Activated T-helper 1 cell treated with anti-CD3 and anti-CD28 coated beads, Interleukin-12 subunit alpha, Interleukin-12 subunit beta, Interleukin-2, Interleukin-4 antibody, amounts not matched to agents 30 ng/mL and 10 ng/mL and 1 ng/mL, durations not matched to agents 14 hours and 24 hours and 36 hours (primary cell): ENCODE data around the gene PER1. TPM values are rescaled to one million over a fixed set of nuclear protein-coding genes. Genes with fewer than 3 reads are reported as not detected.
A peak's percentile ranks its signal among the peaks of the same experiment; 100 is the strongest.
"Not testable (repeated sequence)": the region's sequence is repeated elsewhere in the genome, so short reads cannot be mapped to it uniquely, and the experiment has no call there.

Experiments used
- DNase-seq: peaks from one replicate; pipeline ENCODE4 v3.0.0; 2021; ENCODE audit warnings: low spot score
- H3K27ac Mint-ChIP-seq: one replicate; pipeline ENCODE4 v1.8.0; 2021; ENCODE audit warnings: mild to moderate bottlenecking, mixed read lengths
- H3K27me3 Mint-ChIP-seq: one replicate; pipeline ENCODE4 v1.8.0; 2022; ENCODE audit warnings: mild to moderate bottlenecking, moderate library complexity, mixed read lengths; ENCODE audit not compliant: insufficient read depth
- H3K36me3 Mint-ChIP-seq: one replicate; pipeline ENCODE4 v1.8.0; 2021; ENCODE audit warnings: low read depth, mixed read lengths
- H3K4me1 Mint-ChIP-seq: one replicate; pipeline ENCODE4 v1.8.0; 2021; ENCODE audit warnings: low read depth, mixed read lengths
- H3K4me3 Mint-ChIP-seq: one replicate; pipeline ENCODE4 v1.8.0; 2021; ENCODE audit warnings: mild to moderate bottlenecking, moderate library complexity, mixed read lengths
- H3K9me3 Mint-ChIP-seq: one replicate; pipeline ENCODE4 v1.8.0; 2021; ENCODE audit warnings: mixed read lengths
- intact Hi-C: fragments of 100-400 bp; cut with micrococcal nuclease; formaldehyde crosslinking; loops from one replicate; pipeline ENCODE4 v1.15.1; 2024
- total RNA-seq: library from RNA; stranded (reverse); gene quantifications from 2 replicates; pipeline ENCODE4 v1.2.3, GENCODE V29; 2022

The PER1 gene
- total RNA-seq, 1 donor from 2014 or later = 36.9 TPM

GRCh38 chr17:8118769-8119580, 33.2 kb downstream of the PER1 start:
- intact Hi-C loops = loop anchor here (1.0 to 2.0 kb wide), 12 partner anchors 9 to 492 kb away; partner anchors contain the start of genes PFAS, RPL26, SAT2 and WRAP53
- Mint-ChIP-seq H3K4me3 (peak overlapping the region; percentile 91), H3K27ac (peak overlapping the region; percentile 97), H3K27me3 (peaks cover 67% of the 10 kb centered on the region), H3K9me3 (no peaks in the 10 kb centered on the region), H3K36me3 (peaks cover 2% of the 10 kb centered on the region), H3K4me1 (peaks cover 46% of the 10 kb centered on the region)
- peak; percentile 78 for DNase-seq

DNA sequence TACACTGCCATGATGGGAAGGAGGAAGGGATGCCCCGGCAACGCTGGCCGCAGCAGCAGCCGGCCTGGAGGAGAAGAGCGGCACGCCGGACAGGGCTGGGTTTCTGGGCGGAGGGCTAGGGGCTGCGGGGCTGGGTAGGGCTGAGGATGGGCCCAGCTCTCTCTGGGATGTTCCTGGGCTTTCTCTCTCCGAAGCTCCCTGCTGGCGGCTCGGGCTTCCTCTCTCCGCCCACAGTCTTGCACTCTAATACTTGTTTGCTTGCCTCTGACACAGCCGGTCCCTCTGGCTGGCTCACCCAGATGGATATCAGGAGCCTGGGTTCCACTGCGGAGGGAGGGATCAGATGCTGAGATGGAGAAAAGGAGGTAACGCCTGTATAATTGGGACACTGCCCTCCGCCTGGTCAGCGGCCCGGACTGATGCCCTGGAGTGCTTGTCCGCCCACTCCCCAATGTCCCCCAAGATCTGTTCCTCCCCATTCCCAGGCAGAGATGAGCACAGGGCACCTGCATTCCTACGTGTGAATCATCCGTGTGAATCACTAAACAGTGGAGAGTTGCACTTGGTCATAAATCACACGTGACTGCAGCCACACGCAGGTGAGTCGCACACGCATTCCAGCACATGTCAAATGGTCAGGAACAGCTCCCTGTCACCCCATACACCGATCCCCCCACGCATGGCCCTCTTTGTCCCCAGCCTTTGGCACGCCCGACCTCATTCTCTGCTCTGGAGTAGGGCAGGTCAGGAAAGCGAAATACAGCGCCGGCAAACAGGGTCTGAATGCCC, 34.0 kb downstream of the PER1 start, which contains the start of gene ALOXE3:
Gene ALOXE3, minus strand, starts transcription at position 535 of the 789 bp plus-strand sequence. Its CDS starts 524 bp downstream, at position 11.
- Mint-ChIP-seq H3K36me3 (peaks cover under 1% of the 10 kb centered on the region), H3K4me3 (peak within 1 kb of the TSS; percentile 91), H3K27me3 (peaks cover 63% of the 10 kb centered on the region), H3K9me3 (no peaks in the 10 kb centered on the region), H3K27ac (peak within 1 kb of the TSS; percentile 86), H3K4me1 (peaks cover 39% of the 10 kb centered on the region)
- intact Hi-C loops = loop anchor here (1.0 to 2.0 kb wide), 7 partner anchors 8 to 491 kb away; partner anchors contain the start of genes PFAS, SAT2 and WRAP53
- DNase-seq = no peak

DNA sequence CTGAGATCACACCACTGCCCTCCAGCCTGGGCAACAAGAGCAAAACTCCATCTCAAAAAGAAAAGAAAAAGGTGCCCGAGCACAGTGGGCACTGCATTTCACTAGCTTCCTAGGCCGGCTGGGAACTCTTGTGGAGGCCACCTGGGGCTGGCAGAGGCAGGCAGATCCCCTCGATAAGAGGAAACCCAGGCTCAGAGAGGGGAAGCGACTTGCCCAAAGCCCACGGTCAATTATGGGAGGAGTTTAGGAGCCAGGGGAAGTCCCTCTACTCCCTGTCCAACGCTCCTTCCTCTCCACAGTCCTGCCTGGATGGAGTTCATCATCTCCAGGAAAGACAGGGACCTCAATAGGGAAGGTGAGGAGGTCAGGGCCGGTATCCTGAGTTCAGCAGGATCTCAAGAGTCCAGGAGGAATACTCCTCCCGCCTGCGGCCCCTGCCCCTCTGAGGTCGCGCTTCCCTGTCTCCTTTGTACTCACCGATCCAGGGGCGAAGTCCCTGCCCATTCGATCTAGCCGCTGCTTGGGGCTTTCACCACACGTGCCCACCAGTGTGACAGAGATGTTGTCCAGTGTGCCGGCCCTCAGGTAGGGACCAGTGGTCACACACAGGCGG, 34.7 kb downstream of the PER1 start:
- intact Hi-C loops = no loop called here
- Mint-ChIP-seq H3K9me3 (no peaks in the 10 kb centered on the region), H3K36me3 (no peaks in the 10 kb centered on the region), H3K4me1 (peaks cover 36% of the 10 kb centered on the region), H3K27ac (no peak overlapping the region), H3K27me3 (peaks cover 64% of the 10 kb centered on the region), H3K4me3 (peak overlapping the region; percentile 91)
- DNase-seq = no peak

GRCh38 chr17:8116776-8117175, 35.4 kb downstream of the PER1 start:
- Mint-ChIP-seq H3K4me1 (peaks cover 36% of the 10 kb centered on the region), H3K36me3 (no peaks in the 10 kb centered on the region), H3K9me3 (no peaks in the 10 kb centered on the region), H3K4me3 (peak overlapping the region; percentile 20), H3K27me3 (peaks cover 63% of the 10 kb centered on the region), H3K27ac (no peak overlapping the region)
- intact Hi-C loops = no loop called here
- DNase-seq = no peak

DNA sequence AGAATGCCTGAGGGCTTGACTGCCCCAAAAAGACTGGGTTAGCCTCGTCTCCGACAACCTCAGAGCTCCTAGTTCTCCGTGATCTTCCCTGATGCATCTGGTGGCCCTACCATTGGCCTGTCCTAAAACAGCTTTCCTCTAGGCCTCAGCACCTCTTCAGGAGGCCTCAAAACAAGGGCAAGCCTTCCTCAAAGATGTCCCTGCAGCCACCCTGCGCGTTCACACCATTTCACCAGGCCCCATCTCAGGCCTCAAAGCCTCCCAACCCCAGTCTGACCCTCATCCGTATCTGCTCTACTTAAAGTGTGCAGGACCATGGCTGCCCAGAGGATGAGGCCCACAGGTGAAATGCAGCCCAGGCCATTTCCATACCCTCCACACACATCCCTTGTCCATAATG, 41.3 kb downstream of the PER1 start:
- Mint-ChIP-seq H3K4me3 (peak overlapping the region; percentile 3), H3K4me1 (no peaks in the 10 kb centered on the region), H3K9me3 (no peaks in the 10 kb centered on the region), H3K27ac (no peak overlapping the region), H3K36me3 (no peaks in the 10 kb centered on the region), H3K27me3 (peaks cover 50% of the 10 kb centered on the region)
- DNase-seq = no peak
- intact Hi-C loops = loop anchor here (1.0 to 2.0 kb wide), 4 partner anchors 7 to 51 kb away; partner anchors contain the start of gene ALOXE3

DNA sequence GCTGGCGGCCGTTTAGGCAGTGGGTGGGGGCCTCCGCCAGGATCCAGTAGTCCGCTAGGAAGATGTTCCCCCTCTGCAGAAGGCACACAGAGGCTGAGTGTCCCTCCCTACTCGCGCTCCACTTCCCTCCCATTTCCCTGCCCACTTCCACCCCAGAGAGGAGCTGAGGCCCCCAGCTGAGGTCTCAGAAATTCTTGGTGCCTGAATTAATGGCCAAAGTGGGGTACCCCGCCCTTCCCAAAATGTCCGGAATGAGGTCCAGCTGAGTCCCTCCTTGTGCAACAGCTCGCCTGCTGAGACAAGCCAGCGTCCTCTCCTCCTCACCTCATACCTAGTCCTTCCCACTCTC, 41.8 kb downstream of the PER1 start:
- Mint-ChIP-seq H3K36me3 (no peaks in the 10 kb centered on the region), H3K4me1 (no peaks in the 10 kb centered on the region), H3K27ac (no peak overlapping the region), H3K27me3 (peaks cover 46% of the 10 kb centered on the region), H3K4me3 (peak overlapping the region; percentile 3), H3K9me3 (no peaks in the 10 kb centered on the region)
- no peak for DNase-seq
- intact Hi-C loops = loop anchor here (1.0 to 2.0 kb wide), 4 partner anchors 8 to 50 kb away; partner anchors contain the start of gene ALOXE3

DNA sequence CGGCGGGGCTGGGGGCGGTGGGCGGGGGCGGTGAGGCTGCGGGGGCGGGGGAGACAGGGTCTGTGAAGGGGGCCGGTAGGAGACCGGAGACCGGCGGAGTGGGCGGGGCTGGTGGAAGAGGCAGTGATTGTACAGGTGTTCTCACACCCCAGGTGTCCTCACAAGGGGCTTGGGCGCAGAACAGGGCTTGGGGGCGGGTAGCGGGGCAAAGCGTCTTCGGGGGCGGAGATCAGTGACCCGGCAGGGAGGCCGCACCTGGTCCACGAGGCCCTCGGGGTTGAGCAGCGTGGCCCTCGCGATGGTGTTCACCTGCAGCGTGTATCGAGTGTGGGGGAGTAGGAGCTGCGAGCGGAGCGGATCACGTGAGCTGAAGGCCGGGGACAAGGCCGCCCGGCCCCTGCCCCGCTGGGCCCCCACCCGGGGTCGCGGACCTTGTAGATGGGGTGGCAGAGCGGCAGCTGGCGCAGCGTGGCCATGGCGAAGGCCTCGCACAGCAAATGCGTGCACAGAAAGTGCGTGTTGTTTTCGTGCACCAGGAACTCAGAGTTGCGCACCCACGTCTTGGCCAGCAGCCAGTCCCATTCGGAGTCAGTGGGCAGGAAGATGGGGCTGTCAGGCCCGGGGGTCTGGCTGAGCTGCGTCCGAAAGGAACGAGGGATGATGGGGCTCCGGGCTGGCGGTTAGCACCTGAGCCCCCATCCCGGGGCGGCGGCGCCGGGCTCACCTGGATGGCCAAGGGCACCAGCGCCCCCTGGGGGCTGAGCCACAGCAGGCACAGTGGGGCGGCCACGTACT, 42.3 kb downstream of the PER1 start:
- no peak overlapping the region for H3K27ac Mint-ChIP-seq
- DNase-seq = peak; percentile 68
- H3K27me3 Mint-ChIP-seq = peaks cover 40% of the 10 kb centered on the region
- H3K9me3 Mint-ChIP-seq = no peaks in the 10 kb centered on the region
- no peaks in the 10 kb centered on the region for H3K4me1 Mint-ChIP-seq
- no peak overlapping the region for H3K4me3 Mint-ChIP-seq
- intact Hi-C loops = loop anchor here (1.0 to 2.0 kb wide), 4 partner anchors 8 to 50 kb away; partner anchors contain the start of gene ALOXE3
- H3K36me3 Mint-ChIP-seq = no peaks in the 10 kb centered on the region

DNA sequence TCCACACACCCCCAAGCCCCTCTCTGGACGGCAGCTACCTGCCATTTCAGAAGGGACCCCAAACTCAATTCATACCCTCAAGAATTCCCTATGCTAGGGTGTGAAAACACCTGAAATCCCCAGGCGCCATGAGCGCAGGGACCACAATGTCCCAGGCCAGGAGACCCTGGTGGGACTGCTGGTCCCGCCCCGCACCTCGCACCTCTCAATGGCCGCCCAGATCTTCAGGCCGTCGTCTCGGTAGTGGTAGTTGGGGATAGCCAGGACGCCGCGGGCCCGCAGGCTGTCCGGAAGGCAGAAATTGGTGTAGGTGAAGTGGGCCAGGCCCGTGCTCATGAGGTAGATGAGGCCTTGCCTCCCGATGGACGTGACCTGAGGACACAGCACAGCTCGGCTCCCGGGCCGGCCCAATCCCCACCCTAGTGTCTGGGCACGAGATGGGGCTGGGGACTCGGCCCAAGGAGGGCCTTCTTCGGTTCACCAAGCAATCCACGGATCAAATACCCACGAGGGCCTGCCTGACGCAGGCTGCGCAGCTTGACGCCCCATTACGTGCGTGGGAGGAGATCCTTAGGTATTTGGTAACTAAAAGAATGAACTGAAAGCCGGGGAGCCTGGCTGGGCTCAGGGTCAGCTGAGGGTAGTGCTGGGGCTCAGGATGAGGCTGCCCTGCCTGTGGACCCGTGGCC, 43.1 kb downstream of the PER1 start:
- Mint-ChIP-seq H3K4me1 (no peaks in the 10 kb centered on the region), H3K27ac (no peak overlapping the region), H3K9me3 (no peaks in the 10 kb centered on the region), H3K27me3 (peaks cover 33% of the 10 kb centered on the region), H3K36me3 (no peaks in the 10 kb centered on the region), H3K4me3 (no peak overlapping the region)
- DNase-seq = no peak
- intact Hi-C loops = no loop called here

DNA sequence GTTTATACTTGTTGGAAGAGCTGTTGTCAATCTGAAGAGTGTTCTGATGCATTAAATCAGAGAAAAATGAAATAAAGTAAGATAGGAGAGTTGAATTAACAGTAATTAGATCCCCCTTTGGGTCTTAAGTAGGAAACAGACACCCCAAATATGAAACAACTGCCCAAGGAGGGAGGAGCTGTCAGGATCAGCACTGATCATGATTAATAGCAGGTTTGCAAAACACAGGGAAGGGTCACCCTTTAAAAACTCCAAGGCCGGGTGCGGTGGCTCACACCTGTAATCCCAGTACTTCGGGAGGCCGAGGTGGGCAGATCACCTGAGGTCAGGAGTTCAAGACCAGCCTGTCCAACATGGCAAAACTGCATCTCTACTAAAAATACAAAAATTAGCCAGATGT, 45.2 kb downstream of the PER1 start:
- H3K27ac Mint-ChIP-seq, H3K4me1 Mint-ChIP-seq, H3K9me3 Mint-ChIP-seq, intact Hi-C loops, H3K36me3 Mint-ChIP-seq, DNase-seq, H3K4me3 Mint-ChIP-seq: not testable (repeated sequence)
- peaks cover 27% of the 10 kb centered on the region for H3K27me3 Mint-ChIP-seq

DNA sequence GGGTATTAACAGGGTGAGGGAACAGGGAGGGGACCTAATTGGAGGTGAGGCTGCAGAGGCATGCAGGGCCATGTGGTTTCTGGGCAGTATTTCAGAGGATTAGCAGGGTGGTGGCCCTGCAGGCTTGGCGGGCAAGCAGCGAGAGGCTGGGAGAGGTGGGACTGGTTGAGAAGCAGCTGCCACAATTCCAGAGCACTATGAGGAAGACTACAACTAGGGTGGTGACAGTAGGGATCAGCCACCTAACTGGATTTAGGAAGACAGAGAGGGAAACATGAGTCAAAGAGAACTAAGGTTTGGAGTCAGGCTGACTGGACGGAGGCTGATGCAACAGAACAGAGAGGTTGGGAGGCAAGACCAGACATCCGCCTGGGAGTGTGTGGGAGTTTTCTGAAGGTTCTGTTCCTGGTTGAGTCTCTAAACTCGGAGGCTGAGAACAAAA, 46.2 kb downstream of the PER1 start:
- no peak for DNase-seq
- H3K27ac Mint-ChIP-seq = no peak overlapping the region
- H3K4me3 Mint-ChIP-seq = no peak overlapping the region
- peaks cover 21% of the 10 kb centered on the region for H3K27me3 Mint-ChIP-seq
- H3K9me3 Mint-ChIP-seq = no peaks in the 10 kb centered on the region
- H3K36me3 Mint-ChIP-seq = no peaks in the 10 kb centered on the region
- H3K4me1 Mint-ChIP-seq = no peaks in the 10 kb centered on the region
- intact Hi-C loops = no loop called here

GRCh38 chr17:8104911-8105310, 47.3 kb downstream of the PER1 start:
- Mint-ChIP-seq H3K27me3 (peaks cover 19% of the 10 kb centered on the region), H3K4me3 (no peak overlapping the region)
- intact Hi-C loops = no loop called here

More at GRCh38 chr17:8104911-8105310, 47.3 kb downstream of the PER1 start:
- no peak for DNase-seq
- Mint-ChIP-seq H3K4me1 (no peaks in the 10 kb centered on the region), H3K36me3 (no peaks in the 10 kb centered on the region), H3K27ac (no peak overlapping the region), H3K9me3 (no peaks in the 10 kb centered on the region)
